Renal pelvis (tissue), 4 donors: ENCODE data around the gene PSEN1. TPM values are rescaled to one million over a fixed set of nuclear protein-coding genes. Genes with fewer than 3 reads are reported as not detected.
"Not testable (repeated sequence)": the region's sequence is repeated elsewhere in the genome, so short reads cannot be mapped to it uniquely, and the experiment has no call there.

Experiments used
- DNase-seq: peaks from one replicate; pipeline ENCODE4 v3.0.0-alpha.2; 2013
- polyA plus RNA-seq, 3 donors: library from polyadenylated mRNA; unstranded; fragments of 120-200 nt; gene quantifications; one replicate each; pipeline ENCODE4 v1.2.1, GENCODE V29; 2013; ENCODE audit not compliant: insufficient read length in 3 of 3

PSEN1 gene
- polyA plus RNA-seq, 3 donors: 65.7 to 74.4 (median 65.8) TPM

DNA sequence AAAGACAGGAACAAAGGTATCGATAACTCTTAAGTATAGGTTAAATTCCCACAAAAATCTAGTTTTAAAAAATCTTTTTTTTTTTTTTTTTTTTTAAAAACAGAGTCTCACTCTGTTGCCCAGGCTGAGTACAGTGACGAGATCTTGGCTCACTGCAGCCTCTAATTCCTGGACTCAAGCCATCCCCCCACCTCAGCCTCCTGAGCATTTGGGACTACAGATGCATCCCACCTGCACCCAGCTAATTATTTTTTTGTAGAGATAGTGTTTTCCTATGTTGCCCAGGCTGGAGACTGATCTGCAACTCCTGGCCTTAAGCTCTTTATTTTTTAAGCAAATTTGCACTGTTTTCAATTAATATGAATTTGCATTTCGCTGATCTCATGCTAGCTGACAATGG, 9.8 kb downstream of the PSEN1 start:
- no peak for DNase-seq

DNA sequence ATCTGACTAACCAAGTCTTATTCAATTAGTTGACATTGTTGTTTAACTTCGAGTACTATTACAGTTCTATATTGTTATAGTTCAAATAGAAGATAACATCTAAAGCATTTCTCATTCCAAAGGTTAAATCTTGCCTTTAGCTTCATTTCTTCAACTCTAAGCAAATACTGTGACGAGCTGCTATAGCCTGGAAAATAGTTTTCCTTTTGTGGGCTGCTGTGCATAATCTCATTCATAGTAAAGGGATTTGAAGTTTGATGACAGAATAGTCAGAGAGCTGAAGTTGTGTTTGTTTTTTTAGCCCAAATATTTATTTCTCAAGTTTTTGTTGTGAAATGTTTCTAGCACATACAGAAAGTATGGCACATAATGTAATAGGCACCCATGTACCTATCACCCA, 13.4 kb downstream of the PSEN1 start:
- DNase-seq: no peak

DNA sequence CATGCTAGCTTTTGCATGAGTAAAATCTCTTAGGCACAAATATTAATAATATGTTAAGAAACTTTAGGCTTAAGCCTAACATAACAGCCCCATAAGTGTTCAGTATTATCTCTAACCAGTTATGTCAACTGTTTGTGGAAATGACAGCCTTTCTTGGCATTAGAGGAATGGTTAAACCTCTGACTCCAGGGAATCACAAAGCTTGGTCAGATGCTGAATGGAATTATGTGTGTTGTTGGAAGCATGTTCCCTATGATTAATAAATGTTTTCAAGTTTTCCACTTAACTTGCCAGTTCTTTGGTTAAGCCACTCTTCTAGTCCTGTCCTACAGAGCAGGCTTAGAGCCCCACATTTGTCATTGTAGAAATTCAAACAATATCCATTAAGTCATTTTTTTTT, 17.0 kb downstream of the PSEN1 start:
- no peak for DNase-seq

DNA sequence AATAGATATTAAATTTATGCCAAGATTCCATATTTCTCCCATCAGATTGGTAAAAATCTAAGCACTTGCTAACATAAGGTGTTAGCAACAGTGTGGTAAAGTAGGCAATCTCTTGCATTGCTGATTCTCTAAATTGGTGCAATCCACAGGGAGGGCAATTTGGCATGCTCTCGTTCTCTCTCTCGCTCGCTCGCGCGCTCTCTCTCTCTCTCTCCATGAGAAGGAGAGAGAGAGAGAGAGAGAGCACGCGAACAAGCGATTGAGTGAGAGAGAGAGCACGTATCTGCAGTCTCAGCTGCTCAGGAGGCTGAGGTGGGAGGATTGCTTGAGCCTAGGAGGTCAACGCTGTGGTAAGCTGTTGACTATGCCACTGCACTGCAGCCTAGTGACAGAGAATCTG, 25.9 kb downstream of the PSEN1 start:
- no peak for DNase-seq

DNA sequence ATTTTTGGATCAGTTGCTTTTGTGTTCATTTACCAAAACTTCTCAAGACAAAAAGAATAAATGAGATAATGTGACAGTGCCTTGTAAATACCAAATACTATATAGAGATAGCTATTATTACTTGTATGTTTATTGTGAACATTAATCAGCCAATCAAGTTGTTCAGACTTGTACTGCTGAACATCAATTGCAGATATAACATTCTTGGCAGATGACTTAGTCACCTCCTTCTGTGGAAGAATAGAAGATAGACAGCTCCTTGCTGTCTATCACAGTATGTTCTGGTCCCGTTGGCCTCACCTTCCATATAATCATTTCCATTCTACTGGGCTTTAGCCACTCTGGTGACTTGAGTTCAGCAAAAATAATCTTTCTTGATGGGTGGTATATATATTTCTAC, 30.1 kb downstream of the PSEN1 start:
- DNase-seq: no peak

GRCh38 chr14:73167727-73168126, 31.4 kb downstream of the PSEN1 start:
- no peak for DNase-seq

- no peak for DNase-seq
Measured at GRCh38 chr14:73168274-73168673, 32.0 kb downstream of the PSEN1 start.

GRCh38 chr14:73168691-73169090, 32.4 kb downstream of the PSEN1 start:
- DNase-seq: no peak

DNA sequence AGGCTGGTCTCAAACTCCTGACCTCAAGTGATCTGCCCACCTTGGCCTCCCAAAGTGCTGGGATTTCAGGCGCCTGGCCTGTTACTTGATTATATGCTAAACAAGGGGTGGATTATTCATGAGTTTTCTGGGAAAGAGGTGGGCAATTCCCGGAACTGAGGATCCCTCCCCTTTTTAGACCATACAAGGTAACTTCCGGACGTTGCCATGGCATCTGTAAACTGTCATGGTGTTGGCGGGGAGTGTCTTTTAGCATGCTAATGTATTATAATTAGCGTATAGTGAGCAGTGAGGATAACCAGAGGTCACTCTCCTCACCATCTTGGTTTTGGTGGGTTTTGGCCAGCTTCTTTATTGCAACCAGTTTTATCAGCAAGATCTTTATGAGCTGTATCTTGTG, 33.5 kb downstream of the PSEN1 start:
- not testable (repeated sequence) for DNase-seq

DNA sequence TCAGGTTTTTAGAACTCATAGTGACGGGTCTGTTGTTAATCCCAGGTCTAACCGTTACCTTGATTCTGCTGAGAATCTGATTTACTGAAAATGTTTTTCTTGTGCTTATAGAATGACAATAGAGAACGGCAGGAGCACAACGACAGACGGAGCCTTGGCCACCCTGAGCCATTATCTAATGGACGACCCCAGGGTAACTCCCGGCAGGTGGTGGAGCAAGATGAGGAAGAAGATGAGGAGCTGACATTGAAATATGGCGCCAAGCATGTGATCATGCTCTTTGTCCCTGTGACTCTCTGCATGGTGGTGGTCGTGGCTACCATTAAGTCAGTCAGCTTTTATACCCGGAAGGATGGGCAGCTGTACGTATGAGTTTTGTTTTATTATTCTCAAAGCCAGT, 34.4 kb downstream of the PSEN1 start:
- DNase-seq: no peak

DNA sequence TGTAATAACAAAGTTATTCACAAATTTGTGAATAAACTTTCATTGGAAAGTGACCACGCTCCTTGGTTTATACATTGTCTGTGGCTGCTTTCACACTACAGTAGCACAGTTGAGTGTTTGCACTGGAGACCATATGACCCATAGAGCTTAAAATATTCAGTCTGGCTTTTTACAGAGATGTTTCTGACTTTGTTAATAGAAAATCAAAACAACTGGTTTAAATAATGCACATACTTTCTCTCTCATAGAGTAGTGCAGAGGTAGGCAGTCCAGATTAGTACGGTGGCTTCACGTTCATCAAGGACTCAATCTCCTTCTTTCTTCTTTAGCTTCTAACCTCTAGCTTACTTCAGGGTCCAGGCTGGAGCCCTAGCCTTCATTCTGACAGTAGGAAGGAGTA, 36.2 kb downstream of the PSEN1 start:
- DNase-seq: no peak

DNA sequence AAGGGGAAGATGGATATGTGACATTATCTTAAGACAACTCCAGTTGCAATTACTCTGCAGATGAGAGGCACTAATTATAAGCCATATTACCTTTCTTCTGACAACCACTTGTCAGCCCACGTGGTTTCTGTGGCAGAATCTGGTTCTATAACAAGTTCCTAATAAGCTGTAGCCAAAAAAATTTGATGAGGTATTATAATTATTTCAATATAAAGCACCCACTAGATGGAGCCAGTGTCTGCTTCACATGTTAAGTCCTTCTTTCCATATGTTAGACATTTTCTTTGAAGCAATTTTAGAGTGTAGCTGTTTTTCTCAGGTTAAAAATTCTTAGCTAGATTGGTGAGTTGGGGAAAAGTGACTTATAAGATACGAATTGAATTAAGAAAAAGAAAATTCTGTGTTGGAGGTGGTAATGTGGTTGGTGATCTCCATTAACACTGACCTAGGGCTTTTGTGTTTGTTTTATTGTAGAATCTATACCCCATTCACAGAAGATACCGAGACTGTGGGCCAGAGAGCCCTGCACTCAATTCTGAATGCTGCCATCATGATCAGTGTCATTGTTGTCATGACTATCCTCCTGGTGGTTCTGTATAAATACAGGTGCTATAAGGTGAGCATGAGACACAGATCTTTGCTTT, 36.9 kb downstream of the PSEN1 start:
- peak; percentile 29 for DNase-seq

- DNase-seq: no peak
Measured at GRCh38 chr14:73176685-73177084, 40.4 kb downstream of the PSEN1 start.

DNA sequence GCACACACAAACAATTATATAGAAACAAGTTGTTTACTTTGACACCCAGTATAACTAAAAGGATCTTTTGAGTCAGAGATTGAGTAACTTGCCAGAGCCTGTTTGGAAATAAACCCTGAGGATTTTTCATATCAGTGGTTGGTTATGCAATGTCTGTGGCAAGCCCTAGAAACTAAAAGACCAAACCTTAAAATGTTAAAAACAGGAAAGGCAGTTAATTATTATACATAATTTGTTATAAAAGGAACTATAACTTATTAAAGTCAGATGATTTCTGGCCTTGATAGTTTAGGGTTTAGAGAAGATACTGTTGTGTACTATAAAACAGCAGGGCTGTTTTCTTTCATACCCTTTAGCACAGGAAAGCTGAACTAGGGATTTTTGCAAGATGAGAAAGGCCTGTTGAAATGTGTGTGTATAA, 44.1 kb downstream of the PSEN1 start:
- DNase-seq: no peak

DNA sequence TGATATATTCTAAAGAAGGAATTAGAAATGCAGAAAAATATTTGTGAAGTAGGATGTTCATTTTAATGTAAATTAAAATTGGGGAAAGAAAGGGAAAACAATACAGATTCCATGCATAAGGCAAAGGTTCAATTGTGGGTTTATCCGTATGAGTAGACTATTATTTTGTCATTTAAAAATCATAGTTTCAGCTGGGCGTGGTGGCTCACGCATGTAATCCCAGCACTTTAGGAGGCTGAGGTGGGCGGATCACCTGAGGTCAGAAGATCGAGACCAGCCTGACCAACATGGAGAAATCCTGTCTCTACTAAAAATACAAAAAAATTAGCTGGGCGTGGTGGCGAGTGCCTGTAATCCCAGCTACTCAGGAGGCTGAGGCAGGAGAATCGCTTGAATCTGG, 44.7 kb downstream of the PSEN1 start:
- DNase-seq: not testable (repeated sequence)

DNA sequence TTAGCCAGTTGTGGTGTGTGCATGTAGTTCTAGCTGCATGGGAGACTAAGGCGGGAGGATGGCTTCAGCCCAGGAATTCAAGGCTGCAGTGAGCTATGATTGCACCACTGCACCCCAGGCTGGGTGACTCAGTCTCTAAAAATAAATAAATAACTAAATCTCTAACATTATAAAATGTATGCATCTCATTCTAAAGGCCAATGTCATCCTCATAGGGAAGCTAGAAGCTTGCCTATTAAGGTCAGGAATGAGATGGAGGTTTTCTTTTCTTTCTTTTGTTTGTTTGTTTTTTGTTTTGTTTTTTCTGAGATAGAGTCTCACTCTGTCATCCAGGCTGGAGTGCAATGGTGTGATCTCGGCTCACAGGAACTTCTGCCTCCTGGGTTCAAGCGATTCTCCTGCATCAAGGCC, 52.2 kb downstream of the PSEN1 start:
- no peak for DNase-seq

DNA sequence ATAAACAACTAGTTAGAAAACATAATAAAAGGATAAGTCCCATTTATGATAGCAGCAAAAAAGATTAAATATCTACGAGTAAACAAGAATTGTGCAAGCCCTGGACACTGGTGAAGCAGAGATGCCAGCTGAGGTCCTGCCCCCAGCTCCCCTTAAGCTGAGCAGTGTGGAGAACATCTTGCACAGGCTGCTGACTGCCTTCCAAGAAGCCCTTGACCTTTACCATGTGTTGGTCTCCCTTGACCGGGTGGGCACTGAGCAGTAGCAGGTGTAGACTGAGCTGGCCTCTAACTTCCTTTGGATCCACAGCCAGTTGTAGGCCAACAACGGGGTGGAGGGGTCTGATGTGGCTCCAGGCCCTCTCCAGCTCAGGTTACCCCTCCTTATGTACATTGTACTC, 53.3 kb downstream of the PSEN1 start:
- no peak for DNase-seq

GRCh38 chr14:73191441-73191840, 55.1 kb downstream of the PSEN1 start:
- no peak for DNase-seq

- not testable (repeated sequence) for DNase-seq
Measured at GRCh38 chr14:73194306-73194705, 58.0 kb downstream of the PSEN1 start.

GRCh38 chr14:73198253-73198652, 61.9 kb downstream of the PSEN1 start:
- DNase-seq: no peak

DNA sequence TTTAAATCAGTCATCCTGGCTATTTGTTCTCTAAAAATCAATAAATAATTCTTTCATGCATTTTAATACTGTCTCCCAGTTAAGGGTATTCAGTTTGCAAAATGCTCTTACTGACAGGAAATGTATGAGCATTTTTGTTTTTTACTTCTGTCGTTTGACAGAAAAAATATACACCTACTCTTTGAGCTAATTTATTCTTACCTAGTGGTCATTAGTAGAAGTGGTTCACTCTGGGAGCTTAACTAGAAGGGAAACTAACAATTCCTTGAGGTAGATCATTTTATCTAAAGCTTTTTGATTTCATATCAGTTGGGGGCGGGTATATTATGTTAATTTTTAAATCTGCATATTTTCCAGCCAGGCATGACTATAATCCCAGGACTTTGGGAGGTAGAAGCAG, 67.2 kb downstream of the PSEN1 start:
- no peak for DNase-seq

DNA sequence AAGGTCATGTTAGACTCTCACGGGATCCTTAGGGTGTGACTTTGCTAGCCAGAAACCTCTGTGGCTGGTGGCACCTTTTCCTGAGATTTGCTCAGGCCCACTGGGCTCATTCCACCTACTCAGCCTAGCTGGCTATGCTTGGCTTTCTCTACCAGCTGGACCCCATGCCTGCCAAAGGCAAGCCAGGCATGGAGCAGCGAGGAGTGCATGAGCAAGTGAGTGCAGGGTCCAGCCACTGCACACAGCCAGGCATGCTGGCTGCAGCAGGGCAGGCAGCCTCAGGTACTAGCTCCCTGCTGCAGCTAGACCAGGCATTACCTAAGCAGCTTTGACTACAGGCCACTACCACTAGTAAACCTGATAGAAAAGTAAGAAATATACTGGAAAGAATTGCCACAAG, 71.3 kb downstream of the PSEN1 start:
- no peak for DNase-seq

- DNase-seq: no peak
Measured at GRCh38 chr14:73208390-73208789, 72.1 kb downstream of the PSEN1 start.

- DNase-seq: no peak
Measured at GRCh38 chr14:73208846-73209245, 72.5 kb downstream of the PSEN1 start.

- DNase-seq: no peak
Measured at GRCh38 chr14:73209953-73210352, 73.6 kb downstream of the PSEN1 start.
